HL-60 (cell line): ENCODE results near the gene FBXO40.

ENCODE experiments used
- CTCF ChIP-seq: IDR thresholded peaks from one replicate; pipeline ENCODE4 v1.5.1; 2011; ENCODE audit warnings: low read length, control low read depth, inconsistent platforms; ENCODE audit not compliant: insufficient read depth
- GABPA ChIP-seq: IDR thresholded peaks from 2 replicates; pipeline ENCODE4 v1.6.1; 2012; ENCODE audit warnings: low read depth
- POLR2AphosphoS5 ChIP-seq: IDR thresholded peaks from 2 replicates; pipeline ENCODE4 v1.6.1; 2012; ENCODE audit warnings: low read depth
- REST ChIP-seq: IDR thresholded peaks from 2 replicates; pipeline ENCODE4 v1.6.1; 2012; ENCODE audit warnings: low read depth; ENCODE audit not compliant: insufficient replicate concordance

GRCh38 chr3:121606106-121606505, 12.9 kb downstream of the FBXO40 start:
- TF ChIP-seq POLR2AphosphoS5 (no peak), CTCF (no peak), REST (no peak), GABPA (no peak)
